HG03342 (cell line): Measurements from ENCODE around the gene ESF1.
"Not testable (repeated sequence)": the region's sequence is repeated elsewhere in the genome, so short reads cannot be mapped to it uniquely, and the experiment has no call there.

ENCODE experiments used
- ATAC-seq: cut with Tn5 transposase; IDR thresholded peaks from one replicate; pipeline ENCODE4 v1.9.1; 2021; ENCODE audit warnings: mild to moderate bottlenecking, moderate library complexity; ENCODE audit not compliant: unreplicated experiment

ESF1 gene

GRCh38 chr20:13791540-13792459 lies 7.1 kb upstream of the ESF1 start:
- no peak for ATAC-seq

DNA sequence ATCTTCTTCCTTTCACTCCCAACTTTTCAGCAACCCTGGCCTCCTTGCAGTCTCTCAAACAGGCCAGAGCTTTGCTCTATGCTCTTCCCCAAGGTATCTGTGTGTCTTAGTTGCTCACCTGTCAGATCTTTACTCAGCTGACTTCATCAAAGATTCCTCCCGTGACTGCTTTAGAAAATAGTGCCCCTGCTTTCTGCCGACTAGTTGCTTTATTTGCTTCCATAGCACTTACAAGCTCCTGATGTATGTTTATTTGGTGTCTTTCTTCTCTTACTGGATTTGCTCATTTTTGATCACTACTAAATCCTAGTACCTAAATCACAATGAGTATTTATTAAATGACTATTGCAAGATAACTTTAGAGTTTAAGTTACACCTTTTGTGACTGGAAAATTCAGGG lies 6.0 kb upstream of the ESF1 start:
- no peak for ATAC-seq

GRCh38 chr20:13788167-13788834 lies 3.6 kb upstream of the ESF1 start:
- ATAC-seq = peak; percentile 41

GRCh38 chr20:13786143-13786828 lies 1.6 kb upstream of the ESF1 start:
- no peak for ATAC-seq

DNA sequence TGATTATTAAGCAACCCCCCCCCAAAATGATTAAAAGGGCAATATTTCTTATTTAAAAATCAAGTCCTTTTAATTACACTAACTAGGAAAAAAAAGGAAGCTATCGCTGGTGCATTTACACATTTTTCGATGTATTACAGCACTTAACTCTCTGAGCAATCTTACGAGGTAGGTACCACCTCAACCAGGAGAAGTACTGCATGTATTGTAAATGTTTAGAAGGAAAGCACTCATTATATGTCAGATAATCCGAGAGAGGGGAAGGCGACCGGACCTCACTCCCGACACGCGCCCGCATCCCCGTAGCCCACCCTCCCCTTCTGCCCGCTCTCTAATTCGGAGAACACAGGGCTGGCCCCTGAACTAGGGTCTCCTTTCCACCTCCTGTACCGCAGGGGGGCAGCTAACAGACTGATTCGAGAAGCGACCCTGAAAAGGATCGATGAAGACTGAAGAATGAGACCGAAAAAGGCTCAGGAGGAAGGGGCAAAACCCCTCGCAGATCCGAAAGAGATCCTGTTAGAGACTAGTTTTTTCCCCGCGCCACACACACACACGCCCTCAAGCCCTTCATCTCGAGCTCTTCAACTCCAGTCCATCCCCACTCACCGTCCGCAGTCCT lies 337 bp downstream of the ESF1 start:
- peak; percentile 4 for ATAC-seq

DNA sequence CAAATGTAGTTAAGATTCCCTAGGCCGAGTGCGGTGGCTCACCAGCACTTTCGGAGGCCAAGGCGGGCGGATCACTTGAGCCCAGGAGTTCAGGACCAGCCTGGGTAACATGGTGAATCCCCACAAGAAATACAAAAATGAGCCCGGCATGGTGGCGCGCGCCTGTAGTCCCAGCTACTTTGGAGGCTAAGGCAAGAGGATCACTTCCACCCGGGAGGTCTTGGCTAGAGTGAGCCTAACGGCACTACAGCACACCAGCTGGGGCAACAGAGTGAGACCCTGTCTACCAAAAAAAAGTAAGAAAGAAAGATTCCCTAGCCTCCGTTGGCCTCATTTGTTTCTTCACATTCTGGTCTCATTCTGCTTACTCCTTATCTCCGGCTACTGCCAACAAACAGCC lies 1.2 kb downstream of the ESF1 start:
- no peak for ATAC-seq

- ATAC-seq = peak; percentile 45
These were observed 5.9 kb downstream of the ESF1 start for GRCh38 chr20:13778827-13779226.

DNA sequence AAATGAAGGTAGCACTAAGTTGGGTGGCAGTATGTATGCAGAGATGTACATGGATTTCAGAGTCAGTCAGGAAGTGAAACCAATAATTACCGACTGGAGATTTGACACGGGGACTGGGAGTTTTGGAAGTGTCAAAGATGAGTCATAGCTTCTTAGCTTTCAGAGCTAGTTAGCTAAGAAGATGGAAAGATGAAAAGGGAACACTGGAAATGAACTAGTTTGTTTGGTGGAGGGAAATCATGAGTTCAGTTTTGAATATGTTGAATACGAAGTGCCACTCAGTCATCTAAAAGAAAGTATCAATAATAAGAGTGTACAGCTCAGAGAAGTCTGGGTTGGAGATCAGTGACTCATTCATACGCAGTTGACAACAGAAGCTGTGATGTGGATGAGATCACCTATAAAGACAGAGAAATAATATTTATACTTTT lies 7.5 kb downstream of the ESF1 start:
- ATAC-seq = no peak

- no peak for ATAC-seq
These were observed 8.9 kb downstream of the ESF1 start for GRCh38 chr20:13775867-13776266.

DNA sequence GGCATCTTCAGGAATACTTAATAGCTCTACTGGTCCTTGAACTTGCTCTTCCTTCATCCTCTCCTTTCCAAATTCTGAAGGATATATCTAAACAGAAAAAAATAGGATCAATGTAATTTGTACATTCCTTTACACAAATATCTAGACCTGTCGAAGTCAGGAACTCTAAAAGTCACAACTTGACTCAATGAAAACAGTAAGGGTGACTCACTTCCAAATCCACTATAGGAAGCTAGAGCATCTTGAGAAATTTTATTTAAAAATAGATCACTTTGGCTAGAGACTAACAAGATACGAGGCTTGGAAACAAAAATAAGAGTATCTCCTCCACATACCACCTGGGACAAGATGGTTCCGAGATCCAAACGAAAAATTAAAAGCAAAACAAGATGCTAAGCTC lies 12.2 kb downstream of the ESF1 start:
- ATAC-seq = no peak

DNA sequence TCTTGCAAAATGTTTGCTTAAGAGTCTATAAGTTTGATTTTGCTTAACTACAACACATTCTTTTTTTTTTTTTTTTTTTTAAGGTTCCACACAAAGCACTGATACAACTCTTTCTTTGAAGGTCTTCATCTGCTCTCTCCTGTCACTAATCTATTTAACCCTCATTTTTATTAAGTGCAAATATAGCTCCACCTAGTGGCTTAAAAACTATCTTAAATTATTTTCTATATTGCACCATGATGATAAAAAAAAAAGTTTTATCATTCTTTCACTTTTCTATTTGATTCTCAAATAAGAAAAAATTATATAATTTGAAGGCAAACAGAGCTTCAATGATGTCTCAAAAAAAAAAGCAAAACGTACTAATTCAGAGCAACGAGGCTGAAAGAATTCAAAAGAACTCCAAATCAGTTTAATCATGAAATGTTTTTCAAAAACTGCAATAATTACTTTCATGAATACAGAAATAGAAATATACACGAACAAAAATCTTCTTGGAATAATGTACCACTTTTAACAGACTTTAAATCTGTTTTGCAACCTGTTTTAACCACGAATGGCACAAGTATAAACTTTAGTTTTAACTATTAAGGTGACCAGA lies 12.8 kb downstream of the ESF1 start:
- no peak for ATAC-seq

DNA sequence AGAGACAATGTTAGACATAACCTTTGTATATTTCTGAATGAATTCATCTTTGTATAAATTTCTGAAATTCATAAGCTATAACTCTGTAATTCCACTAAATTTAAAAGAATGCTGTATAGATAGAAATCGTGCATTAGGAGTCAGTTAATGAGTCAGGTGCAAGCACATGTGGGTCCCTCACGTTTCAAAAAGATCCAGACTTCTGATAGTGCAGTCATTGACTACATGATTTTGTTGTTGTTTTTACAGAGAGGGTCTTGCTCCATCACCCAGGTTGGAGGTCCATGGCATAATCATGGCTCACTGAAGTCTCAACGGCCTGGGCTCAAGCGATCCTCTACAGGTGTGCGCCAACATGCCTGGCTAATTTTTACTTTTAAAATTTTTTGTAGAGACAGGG lies 14.6 kb downstream of the ESF1 start:
- no peak for ATAC-seq

GRCh38 chr20:13765868-13766416 lies 18.8 kb downstream of the ESF1 start:
- no peak for ATAC-seq

- no peak for ATAC-seq
These were observed 19.4 kb downstream of the ESF1 start for GRCh38 chr20:13765299-13765698.

- ATAC-seq = not testable (repeated sequence)
These were observed 24.2 kb downstream of the ESF1 start for GRCh38 chr20:13760451-13760946.

- no peak for ATAC-seq
These were observed 25.8 kb downstream of the ESF1 start for GRCh38 chr20:13758884-13759283.

DNA sequence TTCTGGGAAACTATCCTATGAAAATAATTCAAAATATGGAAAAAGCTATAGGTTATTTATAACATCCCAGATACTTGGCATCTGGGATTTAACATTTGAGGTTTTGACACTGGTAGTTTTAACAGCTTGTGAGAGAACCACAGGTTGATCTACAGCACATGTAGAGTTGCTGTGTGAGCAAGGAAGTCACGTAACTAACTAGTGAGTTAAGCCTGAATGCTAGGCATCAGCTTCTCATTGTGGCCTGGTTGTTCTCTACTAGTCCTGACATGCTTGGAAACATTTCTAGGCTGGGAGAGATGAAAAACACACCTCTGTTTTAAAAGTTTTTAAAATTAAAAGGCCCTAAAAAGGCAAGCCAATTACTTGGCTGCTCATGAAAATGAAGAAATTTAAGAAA lies 28.2 kb downstream of the ESF1 start:
- ATAC-seq = no peak

GRCh38 chr20:13755809-13756208 lies 28.9 kb downstream of the ESF1 start:
- no peak for ATAC-seq

DNA sequence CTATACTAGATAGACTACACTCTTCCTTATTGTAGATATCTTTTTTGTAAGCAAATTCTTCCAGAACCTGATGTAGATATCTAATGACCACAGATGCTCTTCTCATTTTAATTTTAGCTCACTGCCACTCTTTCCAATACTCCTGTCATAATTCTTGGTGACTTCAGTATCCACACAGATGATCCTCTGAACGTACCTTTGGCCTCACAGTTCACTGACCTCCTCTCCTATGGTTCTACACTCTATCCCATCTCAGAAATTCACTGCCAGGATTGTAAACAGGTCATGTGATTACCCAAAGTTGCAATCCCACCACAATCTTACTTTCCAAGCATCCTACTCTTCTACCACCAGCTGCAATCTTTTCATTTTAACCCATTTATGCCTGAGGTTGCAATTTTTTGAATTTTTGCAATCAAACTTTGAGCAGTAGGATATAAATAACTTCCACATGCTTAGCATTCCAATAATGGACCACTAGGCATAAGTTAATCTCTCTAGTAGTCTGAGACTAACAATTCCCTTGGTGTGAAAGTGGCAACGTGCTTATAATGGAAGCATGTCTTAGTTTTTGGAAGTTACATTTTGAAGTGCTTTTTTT lies 31.2 kb downstream of the ESF1 start:
- ATAC-seq = no peak

GRCh38 chr20:13749811-13750210 lies 34.9 kb downstream of the ESF1 start:
- ATAC-seq = no peak
